GM13977 (cell line): ENCODE data around the gene SUGP2.

Source experiments
- DNase-seq: peaks from one replicate; pipeline ENCODE4 v3.0.0; 2012; ENCODE audit warnings: low spot score
- in situ Hi-C: fragments of 300-500 bp; cut with MboI; formaldehyde crosslinking; loops from one replicate; pipeline ENCODE4 v1.12.0; 2022; ENCODE audit warnings: low sequenced_read_pairs, low pct_unique_long_range_greater_than_20kb, mixed read lengths, inconsistent platforms; ENCODE audit not compliant: unreplicated experiment
- TF ChIP-seq, protein P1 (sequence below): IDR thresholded peaks from 2 replicates; pipeline ENCODE4 v1.5.1; 2012; ENCODE audit warnings: mild to moderate bottlenecking, control low read depth; ENCODE audit not compliant: insufficient read depth; ENCODE audit errors: extremely low read depth, missing control alignments

SUGP2 gene

DNA sequence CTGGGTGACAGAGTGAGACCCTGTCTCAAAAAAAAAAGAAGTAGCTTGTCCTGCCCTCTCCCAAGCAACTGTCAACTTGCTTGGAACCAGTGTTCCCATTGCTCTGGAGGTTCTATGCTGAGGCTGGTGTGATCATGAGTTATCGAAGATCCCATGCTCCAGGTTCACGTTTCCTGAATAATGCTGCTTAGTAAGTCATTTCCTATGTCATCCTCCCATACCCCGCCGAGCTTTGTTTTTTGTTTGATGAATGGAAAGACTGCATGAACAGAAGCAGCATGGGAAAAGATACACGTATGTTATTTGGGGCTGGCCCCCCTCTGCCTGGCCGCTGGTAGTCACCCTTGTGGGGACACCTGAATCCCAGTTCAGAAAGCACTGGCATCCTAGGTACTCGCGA lies 41.8 kb upstream of the SUGP2 start:
- in situ Hi-C loops, result no loop called here
- TF ChIP-seq, protein P1, sequence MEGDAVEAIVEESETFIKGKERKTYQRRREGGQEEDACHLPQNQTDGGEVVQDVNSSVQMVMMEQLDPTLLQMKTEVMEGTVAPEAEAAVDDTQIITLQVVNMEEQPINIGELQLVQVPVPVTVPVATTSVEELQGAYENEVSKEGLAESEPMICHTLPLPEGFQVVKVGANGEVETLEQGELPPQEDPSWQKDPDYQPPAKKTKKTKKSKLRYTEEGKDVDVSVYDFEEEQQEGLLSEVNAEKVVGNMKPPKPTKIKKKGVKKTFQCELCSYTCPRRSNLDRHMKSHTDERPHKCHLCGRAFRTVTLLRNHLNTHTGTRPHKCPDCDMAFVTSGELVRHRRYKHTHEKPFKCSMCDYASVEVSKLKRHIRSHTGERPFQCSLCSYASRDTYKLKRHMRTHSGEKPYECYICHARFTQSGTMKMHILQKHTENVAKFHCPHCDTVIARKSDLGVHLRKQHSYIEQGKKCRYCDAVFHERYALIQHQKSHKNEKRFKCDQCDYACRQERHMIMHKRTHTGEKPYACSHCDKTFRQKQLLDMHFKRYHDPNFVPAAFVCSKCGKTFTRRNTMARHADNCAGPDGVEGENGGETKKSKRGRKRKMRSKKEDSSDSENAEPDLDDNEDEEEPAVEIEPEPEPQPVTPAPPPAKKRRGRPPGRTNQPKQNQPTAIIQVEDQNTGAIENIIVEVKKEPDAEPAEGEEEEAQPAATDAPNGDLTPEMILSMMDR, result no peak
- no peak for DNase-seq

GRCh38 chr19:19074196-19074882 lies 41.0 kb upstream of the SUGP2 start:
- DNase-seq, result no peak
- TF ChIP-seq, protein P1, result no peak
- in situ Hi-C loops, result no loop called here

DNA sequence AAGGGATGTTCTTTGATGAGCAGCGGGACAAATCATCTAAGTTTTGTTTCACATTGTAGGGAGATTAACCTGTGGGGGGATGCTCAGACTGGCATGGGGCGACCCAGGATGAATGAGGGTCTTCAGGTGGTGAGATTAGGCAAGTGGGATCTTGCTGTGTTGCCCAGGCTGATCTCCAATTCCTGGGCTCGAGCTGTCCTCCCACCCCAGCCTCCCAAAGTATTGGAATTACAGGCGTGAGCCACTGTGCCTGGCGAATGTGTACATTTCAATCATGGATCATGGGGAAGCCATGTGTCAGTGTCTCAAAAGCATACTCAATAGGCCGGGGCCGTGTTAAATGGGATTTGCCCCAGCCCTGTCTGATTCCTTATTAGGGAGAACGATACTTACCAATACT lies 38.6 kb upstream of the SUGP2 start:
- in situ Hi-C loops, result no loop called here
- DNase-seq, result no peak
- TF ChIP-seq, protein P1, result no peak

- DNase-seq, result peak; percentile 47
- in situ Hi-C loops, result no loop called here
- TF ChIP-seq, protein P1, result no peak
Measured at GRCh38 chr19:19068659-19069654, 35.6 kb upstream of the SUGP2 start.

- in situ Hi-C loops, result no loop called here
Measured at GRCh38 chr19:19067276-19068072, 34.2 kb upstream of the SUGP2 start.

More at GRCh38 chr19:19067276-19068072, 34.2 kb upstream of the SUGP2 start:
- no peak for DNase-seq
- TF ChIP-seq, protein P1, result no peak
